IPS-15b (cell line): ENCODE measurements around the gene PKP1.

Experiments
- H3K27me3 ChIP-seq: one replicate; pipeline ENCODE4 v1.6.1; 2013; ENCODE audit warnings: low read length; ENCODE audit not compliant: control insufficient read depth, insufficient read depth
- H3K36me3 ChIP-seq: one replicate; pipeline ENCODE4 v1.6.1; 2013; ENCODE audit warnings: low read length; ENCODE audit not compliant: control insufficient read depth, insufficient read depth
- H3K4me1 ChIP-seq: one replicate; pipeline ENCODE4 v1.6.1; 2013; ENCODE audit warnings: mild to moderate bottlenecking, low read length; ENCODE audit not compliant: control insufficient read depth, insufficient read depth
- H3K4me3 ChIP-seq: one replicate; pipeline ENCODE4 v1.5.1; 2013; ENCODE audit warnings: low read depth, low read length
- H3K9ac ChIP-seq: one replicate; pipeline ENCODE4 v1.6.1; 2013; ENCODE audit warnings: low read depth, mild to moderate bottlenecking, low read length
- H3K9me3 ChIP-seq: one replicate; pipeline ENCODE4 v1.6.1; 2013; ENCODE audit warnings: mild to moderate bottlenecking, low read length; ENCODE audit not compliant: control insufficient read depth, insufficient read depth

PKP1 gene

DNA sequence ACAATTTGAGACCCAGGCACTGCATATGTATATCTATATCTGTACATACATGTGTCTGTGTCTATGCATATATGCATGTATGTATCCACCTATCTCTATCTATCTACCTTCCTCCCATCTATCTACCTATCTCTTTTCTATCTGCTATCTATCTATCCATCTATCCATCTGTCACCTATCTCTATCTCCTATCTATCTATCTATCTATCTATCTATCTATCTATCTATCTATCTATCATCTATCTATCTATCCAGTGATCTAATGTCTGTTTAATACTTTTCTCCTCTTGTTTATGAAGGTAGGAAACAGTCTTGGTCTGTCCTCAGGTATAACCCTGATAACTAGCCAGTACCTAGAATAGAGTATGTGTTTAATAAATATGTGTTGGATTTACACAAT, 68.3 kb downstream of the PKP1 start:
- Histone ChIP-seq H3K9ac (no peak overlapping the region), H3K4me1 (peaks cover 12% of the 10 kb centered on the region), H3K27me3 (no peaks in the 10 kb centered on the region), H3K36me3 (no peaks in the 10 kb centered on the region), H3K9me3 (no peaks in the 10 kb centered on the region), H3K4me3 (no peak overlapping the region)

DNA sequence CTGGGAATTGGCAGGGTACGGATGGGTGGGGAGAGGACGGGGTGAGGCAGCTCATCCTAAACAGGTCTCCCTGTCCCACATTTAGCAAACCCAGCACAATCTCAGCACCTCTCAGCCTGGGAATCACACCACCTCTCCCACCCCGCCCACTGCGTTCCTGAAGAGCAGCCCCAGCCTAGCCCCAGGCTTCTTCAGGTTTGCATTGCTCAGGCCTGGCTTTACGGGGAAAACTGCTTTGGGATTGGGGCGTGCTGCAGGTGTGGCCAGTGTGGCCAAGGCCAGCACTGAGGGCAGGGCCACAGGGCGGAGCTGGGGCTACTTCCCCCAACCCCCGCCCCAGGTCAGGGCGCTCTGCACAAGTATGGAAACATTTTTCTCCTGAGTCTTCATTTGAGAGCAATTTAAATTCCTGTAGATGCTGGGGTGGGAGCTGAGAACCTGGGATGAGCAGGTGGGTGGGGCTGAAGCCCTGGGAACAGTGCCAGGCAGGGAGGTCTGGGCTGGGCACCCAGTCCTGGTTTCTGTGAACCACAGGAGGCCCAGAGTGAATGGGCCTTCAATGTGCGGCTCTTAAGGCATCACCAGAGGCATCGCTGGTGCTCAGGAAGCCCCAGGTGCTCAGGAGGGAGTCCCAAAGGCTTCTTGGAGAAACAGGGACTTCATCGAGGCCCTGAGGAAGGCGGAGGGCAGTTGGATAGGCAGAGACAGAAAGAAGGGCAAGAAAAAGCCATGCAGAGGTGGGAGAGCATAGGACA, 70.1 kb downstream of the PKP1 start:
- Histone ChIP-seq H3K4me1 (no peaks in the 10 kb centered on the region), H3K9ac (no peak overlapping the region), H3K36me3 (no peaks in the 10 kb centered on the region), H3K27me3 (no peaks in the 10 kb centered on the region), H3K4me3 (no peak overlapping the region), H3K9me3 (no peaks in the 10 kb centered on the region)

DNA sequence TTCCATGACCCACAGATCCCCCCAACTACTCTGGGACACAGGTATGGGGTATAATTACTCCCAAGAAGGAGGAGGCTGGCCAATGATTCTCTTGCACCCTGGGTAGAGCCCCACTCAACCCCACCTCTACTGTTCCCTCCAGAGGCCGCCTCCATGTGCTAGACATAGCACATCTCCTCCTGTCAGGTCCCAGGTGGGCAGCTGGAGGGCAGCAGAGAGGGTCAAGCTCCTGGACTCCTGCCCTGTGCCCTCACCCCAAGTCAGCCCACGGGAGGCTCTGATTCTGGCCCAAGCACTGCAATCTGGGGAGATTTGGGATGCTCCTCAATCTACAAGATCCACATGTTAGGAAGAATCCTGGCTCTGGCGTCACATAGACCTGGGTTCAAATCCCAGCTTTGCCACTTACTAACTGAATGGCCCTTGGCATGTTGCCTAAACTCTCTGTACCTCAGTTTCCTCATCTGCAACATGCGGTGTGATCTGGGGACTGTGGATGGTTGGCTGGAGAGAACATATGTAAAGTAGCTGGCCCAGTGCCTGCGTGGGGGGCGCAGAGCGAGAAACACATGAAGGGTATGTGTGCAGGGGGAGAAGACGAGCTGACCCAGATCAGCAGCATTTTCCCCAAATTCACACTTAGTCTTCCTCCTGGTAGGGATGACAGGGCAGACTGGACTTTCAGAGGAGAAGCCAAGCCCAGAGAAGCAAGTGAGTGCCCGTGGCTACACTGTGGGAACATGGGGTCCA, 71.0 kb downstream of the PKP1 start:
- Histone ChIP-seq H3K9ac (no peak overlapping the region), H3K9me3 (no peaks in the 10 kb centered on the region), H3K36me3 (no peaks in the 10 kb centered on the region), H3K4me3 (no peak overlapping the region), H3K27me3 (no peaks in the 10 kb centered on the region), H3K4me1 (no peaks in the 10 kb centered on the region)

DNA sequence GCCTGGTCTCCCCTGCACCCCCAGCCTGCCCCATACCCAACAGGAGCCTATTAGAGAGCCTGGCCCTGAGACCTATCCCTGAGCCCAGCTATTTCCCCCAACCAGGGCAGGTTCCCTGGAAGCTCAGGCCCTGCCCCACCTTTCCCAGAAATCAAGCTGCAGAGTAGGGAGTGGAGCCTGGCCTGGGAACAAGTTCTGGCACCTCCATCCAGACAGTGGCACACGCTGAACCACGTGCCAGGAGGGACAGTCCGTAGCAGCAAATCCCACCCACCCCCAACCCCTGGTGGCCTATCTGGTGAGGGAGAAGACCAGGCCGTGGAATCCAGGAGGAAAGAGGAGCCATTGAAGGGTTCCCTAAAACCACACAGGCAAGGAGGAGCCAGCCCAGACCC, 71.6 kb downstream of the PKP1 start:
- no peaks in the 10 kb centered on the region for H3K36me3 ChIP-seq
- no peak overlapping the region for H3K4me3 ChIP-seq
- H3K27me3 ChIP-seq = no peaks in the 10 kb centered on the region
- H3K4me1 ChIP-seq = no peaks in the 10 kb centered on the region
- no peaks in the 10 kb centered on the region for H3K9me3 ChIP-seq
- H3K9ac ChIP-seq = no peak overlapping the region

- Histone ChIP-seq H3K9ac (no peak overlapping the region), H3K9me3 (no peaks in the 10 kb centered on the region), H3K4me1 (no peaks in the 10 kb centered on the region), H3K27me3 (no peaks in the 10 kb centered on the region), H3K4me3 (no peak overlapping the region), H3K36me3 (peaks cover under 1% of the 10 kb centered on the region)
These were observed 72.2 kb downstream of the PKP1 start for GRCh38 chr1:201355471-201355870.

DNA sequence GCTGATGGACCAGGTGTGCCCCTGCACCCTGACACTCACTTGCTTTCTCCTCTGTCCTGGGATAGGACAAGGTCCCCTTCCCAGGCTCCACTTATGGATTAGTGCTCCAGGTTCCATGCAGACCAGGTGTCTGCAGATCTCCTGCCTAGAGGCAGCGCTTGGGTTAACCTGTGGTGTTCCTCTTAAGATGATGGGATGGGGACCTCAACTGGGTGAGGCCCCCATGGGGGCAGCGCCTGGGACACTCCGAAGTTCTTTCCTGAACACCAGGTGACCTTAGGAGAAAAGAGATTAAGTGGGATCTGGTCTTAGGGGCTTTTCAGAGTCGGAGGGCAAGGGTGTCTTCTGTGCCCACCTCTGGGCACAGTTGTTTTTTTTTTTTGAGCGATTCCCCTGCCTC, 72.9 kb downstream of the PKP1 start:
- no peaks in the 10 kb centered on the region for H3K4me1 ChIP-seq
- no peak overlapping the region for H3K9ac ChIP-seq
- H3K27me3 ChIP-seq = no peaks in the 10 kb centered on the region
- H3K9me3 ChIP-seq = no peaks in the 10 kb centered on the region
- H3K36me3 ChIP-seq = peaks cover 6% of the 10 kb centered on the region
- no peak overlapping the region for H3K4me3 ChIP-seq

DNA sequence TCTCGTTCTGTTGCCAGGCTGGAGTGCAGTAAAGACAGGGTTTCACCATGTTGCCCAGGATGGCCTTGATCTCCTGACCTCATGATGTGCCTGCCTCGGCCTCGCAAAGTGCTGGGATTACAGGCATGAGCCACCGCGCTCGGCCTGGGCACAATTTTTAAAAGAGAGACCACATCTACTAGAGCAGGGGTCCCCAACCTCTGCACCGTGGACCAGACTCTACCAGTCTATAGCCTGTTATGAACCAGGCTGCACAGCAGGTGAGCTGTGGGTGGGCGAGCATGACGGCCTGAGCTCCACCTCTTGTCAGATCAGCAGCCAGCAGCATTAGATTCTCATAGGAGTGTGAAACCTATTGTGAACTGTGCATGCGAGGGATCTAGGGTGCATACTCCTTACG, 73.4 kb downstream of the PKP1 start:
- no peaks in the 10 kb centered on the region for H3K4me1 ChIP-seq
- H3K9me3 ChIP-seq = no peaks in the 10 kb centered on the region
- no peak overlapping the region for H3K4me3 ChIP-seq
- H3K27me3 ChIP-seq = no peaks in the 10 kb centered on the region
- peaks cover 6% of the 10 kb centered on the region for H3K36me3 ChIP-seq
- H3K9ac ChIP-seq = no peak overlapping the region

DNA sequence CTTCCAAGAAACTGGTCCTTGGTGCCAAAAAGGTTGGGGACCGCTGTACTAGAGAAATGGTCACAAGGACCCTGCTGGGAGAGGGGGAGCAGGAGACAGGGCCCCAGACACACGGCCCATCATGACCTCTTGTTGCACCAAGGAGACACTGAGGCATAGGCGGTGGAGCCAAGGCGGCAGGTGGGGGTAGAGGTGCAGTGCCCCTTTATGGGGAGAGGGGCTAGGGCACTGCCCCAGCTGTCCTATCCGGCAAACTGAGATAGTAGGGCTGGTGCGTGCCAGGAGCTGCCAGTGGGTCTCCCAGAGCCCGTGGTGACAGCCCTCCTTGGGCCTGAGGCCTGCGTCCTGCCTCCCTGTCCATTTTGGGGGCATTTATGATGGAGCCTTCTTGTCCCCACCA, 73.9 kb downstream of the PKP1 start:
- Histone ChIP-seq H3K36me3 (peaks cover 6% of the 10 kb centered on the region), H3K9ac (no peak overlapping the region), H3K9me3 (no peaks in the 10 kb centered on the region), H3K27me3 (no peaks in the 10 kb centered on the region), H3K4me1 (peaks cover 4% of the 10 kb centered on the region), H3K4me3 (no peak overlapping the region)

- peaks cover 5% of the 10 kb centered on the region for H3K4me1 ChIP-seq
- no peaks in the 10 kb centered on the region for H3K9me3 ChIP-seq
- H3K27me3 ChIP-seq = no peaks in the 10 kb centered on the region
- H3K9ac ChIP-seq = no peak overlapping the region
- H3K4me3 ChIP-seq = no peak overlapping the region
- peaks cover 6% of the 10 kb centered on the region for H3K36me3 ChIP-seq
These were observed 74.5 kb downstream of the PKP1 start for GRCh38 chr1:201357636-201358348.

GRCh38 chr1:201358596-201358995, 75.3 kb downstream of the PKP1 start:
- Histone ChIP-seq H3K27me3 (no peaks in the 10 kb centered on the region), H3K9me3 (no peaks in the 10 kb centered on the region), H3K4me3 (no peak overlapping the region)

DNA sequence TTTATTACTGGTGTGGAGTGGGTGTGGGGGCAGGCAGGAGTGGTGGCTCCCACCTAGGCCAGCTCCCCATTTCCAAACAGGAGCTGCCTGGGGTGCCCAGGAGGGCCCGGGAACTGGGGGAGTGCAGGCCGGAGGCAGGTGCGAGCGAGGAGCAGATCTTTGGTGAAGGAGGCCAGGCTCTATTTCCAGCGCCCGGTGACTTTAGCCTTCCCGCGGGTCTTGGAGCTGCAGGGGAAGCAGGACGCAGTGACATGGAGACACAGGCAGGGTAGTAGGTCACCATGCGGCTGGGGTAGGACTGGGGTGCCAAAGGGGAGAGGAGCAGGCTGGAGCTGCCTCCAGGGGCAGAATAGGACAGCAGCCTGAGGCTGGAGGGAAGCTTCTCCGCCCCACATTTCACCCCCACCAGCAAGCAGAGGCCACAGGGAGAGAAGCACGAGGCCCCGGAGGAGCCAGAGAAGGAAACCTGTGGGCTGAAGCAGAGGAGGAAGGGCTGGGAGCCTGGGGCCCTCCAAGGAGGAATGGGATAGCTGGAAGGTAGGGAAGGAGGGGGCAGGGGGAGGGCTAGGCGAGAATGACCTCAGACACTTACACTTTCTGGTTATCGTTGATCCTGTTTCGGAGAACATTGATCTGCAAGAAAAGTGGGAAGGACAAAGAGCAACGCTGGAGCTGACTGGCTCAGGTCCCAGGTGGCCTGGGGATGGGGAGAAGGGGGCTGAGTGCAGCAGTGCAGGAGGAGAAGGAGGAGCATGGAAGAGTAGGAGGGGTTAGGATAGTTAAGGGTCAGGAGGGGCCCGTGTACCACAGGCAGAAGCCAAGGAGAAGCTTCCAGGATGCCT, 75.9 kb downstream of the PKP1 start:
- no peak overlapping the region for H3K9ac ChIP-seq
- H3K9me3 ChIP-seq = no peaks in the 10 kb centered on the region
- H3K4me3 ChIP-seq = no peak overlapping the region
- H3K4me1 ChIP-seq = peaks cover 5% of the 10 kb centered on the region
- H3K36me3 ChIP-seq = peaks cover 6% of the 10 kb centered on the region
- H3K27me3 ChIP-seq = no peaks in the 10 kb centered on the region

More at GRCh38 chr1:201358596-201358995, 75.3 kb downstream of the PKP1 start:
- H3K36me3 ChIP-seq = peaks cover 6% of the 10 kb centered on the region
- no peak overlapping the region for H3K9ac ChIP-seq
- peaks cover 5% of the 10 kb centered on the region for H3K4me1 ChIP-seq
